Liver (tissue), 9 donors: Measurements from ENCODE around the gene ADPRH. TPM values are rescaled to one million over a fixed set of nuclear protein-coding genes. Genes with fewer than 3 reads are reported as not detected.

Source experiments
- DNase-seq: peaks from one replicate; pipeline ENCODE4 v3.0.0-alpha.2; 2017; ENCODE audit warnings: low spot score
- H3K27ac ChIP-seq, 2 donors: one replicate each; pipeline ENCODE4 v1.7.0; 2013; ENCODE audit warnings: inconsistent platforms in 2 of 2, low read length in 2 of 2, control low read depth in 1 of 2, low read depth in 1 of 2, mild to moderate bottlenecking in 1 of 2
- H3K27me3 ChIP-seq, 4 donors: one replicate each; pipeline versions ENCODE4 v1.6.1 to v1.7.0; 2013; ENCODE audit warnings: low read length in 3 of 4, inconsistent platforms in 1 of 4, mild to moderate bottlenecking in 1 of 4, moderate library complexity in 1 of 4; ENCODE audit not compliant: control insufficient read depth in 4 of 4, insufficient read depth in 4 of 4
- H3K36me3 ChIP-seq, 4 donors: one replicate each; pipeline versions ENCODE4 v1.6.1 to v1.7.0; 2013; ENCODE audit warnings: low read length in 3 of 4, mild to moderate bottlenecking in 3 of 4, low read depth in 1 of 4, moderate library complexity in 1 of 4; ENCODE audit not compliant: control insufficient read depth in 4 of 4, insufficient read depth in 3 of 4
- H3K4me1 ChIP-seq, 4 donors: one replicate each; pipeline versions ENCODE4 v1.6.1 to v1.7.0; 2013; ENCODE audit warnings: low read length in 3 of 4, mild to moderate bottlenecking in 3 of 4, moderate library complexity in 1 of 4; ENCODE audit not compliant: control insufficient read depth in 4 of 4, insufficient read depth in 4 of 4
- H3K4me3 ChIP-seq, 3 donors: one replicate each; pipeline versions ENCODE4 v1.6.1 to v1.7.0; 2013; ENCODE audit warnings: low read length in 3 of 3, control low read depth in 1 of 3, low read depth in 1 of 3, mild to moderate bottlenecking in 1 of 3
- H3K9ac ChIP-seq, 2 donors: one replicate each; pipeline ENCODE4 v1.7.0; 2013; ENCODE audit warnings: low read length in 2 of 2, mild to moderate bottlenecking in 2 of 2, moderate library complexity in 2 of 2, control low read depth in 1 of 2, low read depth in 1 of 2
- H3K9me3 ChIP-seq, 4 donors: one replicate each; pipeline versions ENCODE4 v1.6.1 to v1.7.0; 2013; ENCODE audit warnings: low read length in 3 of 4; ENCODE audit not compliant: control insufficient read depth in 4 of 4
- EGR1 ChIP-seq, 2 donors: IDR thresholded peaks; 2 replicates each; pipeline ENCODE4 v1.6.1; 2016 to 2018; ENCODE audit warnings: antibody characterized with exemption in 2 of 2, low read depth in 2 of 2
- FOXA1 ChIP-seq: IDR thresholded peaks from 2 replicates; pipeline ENCODE4 v1.6.1; 2016; ENCODE audit warnings: antibody characterized with exemption
- FOXA2 ChIP-seq: IDR thresholded peaks from 2 replicates; pipeline ENCODE4 v1.6.1; 2016; ENCODE audit warnings: antibody characterized with exemption
- GABPA ChIP-seq, 2 donors: IDR thresholded peaks in 1 of 2; conservative IDR thresholded peaks in 1 of 2; 2 replicates each; pipeline ENCODE4 v1.6.1; 2016; ENCODE audit warnings: antibody characterized with exemption in 2 of 2, mild to moderate bottlenecking in 1 of 2, moderate library complexity in 1 of 2
- HNF4A ChIP-seq, 2 donors: conservative IDR thresholded peaks; 2 replicates each; pipeline ENCODE4 v1.6.1; 2016; ENCODE audit warnings: antibody characterized with exemption in 2 of 2, mild to moderate bottlenecking in 2 of 2
- HNF4G ChIP-seq: IDR thresholded peaks from 2 replicates; pipeline ENCODE4 v1.6.1; 2016; ENCODE audit warnings: antibody characterized with exemption
- JUND ChIP-seq, 2 donors: IDR thresholded peaks; 2 replicates each; pipeline ENCODE4 v1.6.1; 2016; ENCODE audit warnings: antibody characterized with exemption in 2 of 2
- NR2F2 ChIP-seq: IDR thresholded peaks from 2 replicates; pipeline ENCODE4 v1.6.1; 2016; ENCODE audit warnings: antibody characterized with exemption
- RAD21 ChIP-seq, 2 donors: IDR thresholded peaks; 2 replicates each; pipeline ENCODE4 v1.6.1; 2016; ENCODE audit warnings: antibody characterized with exemption in 2 of 2, mild to moderate bottlenecking in 2 of 2
- RXRA ChIP-seq, 2 donors: IDR thresholded peaks; 2 replicates each; pipeline ENCODE4 v1.6.1; 2017 to 2018; ENCODE audit warnings: antibody characterized with exemption in 2 of 2, mild to moderate bottlenecking in 1 of 2
- SP1 ChIP-seq: IDR thresholded peaks from 2 replicates; pipeline ENCODE4 v1.6.1; 2018; ENCODE audit warnings: antibody characterized with exemption, mild to moderate bottlenecking
- TAF1 ChIP-seq: conservative IDR thresholded peaks from 2 replicates; pipeline ENCODE4 v1.6.1; 2016; ENCODE audit warnings: antibody characterized with exemption, mild to moderate bottlenecking
- YY1 ChIP-seq: IDR thresholded peaks from 2 replicates; pipeline ENCODE4 v1.6.1; 2016; ENCODE audit warnings: antibody characterized with exemption, mild to moderate bottlenecking
- WGBS: extraction: QIAGEN DNeasy Blood & Tissue Kit; methylation state at CpG from one replicate; pipeline ENCODE4 v1.1.7; 2013; 5-methylcytosine and 5-hydroxymethylcytosine counted together
- polyA plus RNA-seq, 2 donors: library from polyadenylated mRNA; stranded (reverse) in 1 of 2; unstranded in 1 of 2; fragments of 200-250 nt in 1 of 2; fragments of >200 nt in 1 of 2; fragmentation: Nextera tagmentation in 1 of 2; extraction: Ambion mirVana in 1 of 2; gene quantifications; one replicate each; pipeline versions ENCODE4 v1.2.1 to v1.2.3, GENCODE V29; 2013 to 2015
- total RNA-seq, 2 donors: library from RNA; depleted of rRNA; stranded (reverse); fragments of >200 nt; gene quantifications; one replicate each; pipeline ENCODE4 v1.2.3, GENCODE V29; 2014
- TF ChIP-seq, protein P1 (sequence below): IDR thresholded peaks from 2 replicates; pipeline ENCODE4 v1.6.1; 2016; ENCODE audit warnings: antibody characterized with exemption
- TF ChIP-seq, protein P2 (sequence below): IDR thresholded peaks from 2 replicates; pipeline ENCODE4 v1.6.1; 2016; ENCODE audit warnings: antibody characterized with exemption
- TF ChIP-seq, protein P3 (sequence below): IDR thresholded peaks from 2 replicates; pipeline ENCODE4 v1.6.1; 2016; ENCODE audit warnings: antibody characterized with exemption
- donor health status: healthy.
- donor health status: healthy.
- donor health status: healthy.
- donor health status: healthy.
- donor health status: healthy.

ADPRH gene
- total and polyA plus RNA-seq, 4 donors: 0.89 to 3.8 (median 2.4) TPM

DNA sequence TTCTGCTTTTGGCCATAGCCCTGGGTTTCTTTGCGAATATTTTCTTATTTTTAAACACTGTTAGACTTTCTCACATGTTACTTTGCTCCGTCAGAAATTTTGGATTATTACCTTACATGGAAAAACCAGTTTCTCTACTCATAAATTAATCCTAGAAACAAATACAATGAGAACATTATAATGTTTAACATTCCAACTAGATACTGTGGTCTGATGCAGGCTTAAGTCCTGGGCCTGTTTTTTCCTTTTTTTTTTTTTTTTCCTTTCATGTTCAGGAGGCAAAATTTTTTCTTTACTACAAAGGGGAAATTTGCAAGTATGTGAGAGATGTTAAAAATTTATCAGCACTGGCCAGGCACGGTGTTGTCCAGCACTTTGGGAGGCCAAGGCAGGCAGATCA lies 52.2 kb downstream of the ADPRH start:
- no peaks in the 10 kb centered on the region for H3K9me3 ChIP-seq
- no peak overlapping the region for H3K4me3 ChIP-seq
- no peak overlapping the region for H3K9ac ChIP-seq
- H3K27ac ChIP-seq: no peak overlapping the region
- 87% methylated on average over 3 of the region's 3 CpGs for WGBS
- no peak for TF ChIP-seq GABPA (IDR thresholded peaks at IDR 0.05 in 1 of 2, conservative IDR thresholded peaks at IDR 0.05 in 1 of 2)
- TF ChIP-seq HNF4G: no peak
- no peak for TF ChIP-seq EGR1 (IDR thresholded peaks at IDR 0.05; ENCODE audit: low read depth in 2 of 2)
- no peak for TF ChIP-seq JUND (IDR thresholded peaks at IDR 0.05)
- no peak for TF ChIP-seq FOXA1
- no peak for TF ChIP-seq SP1
- TF ChIP-seq TAF1: no peak
- TF ChIP-seq, protein P1, sequence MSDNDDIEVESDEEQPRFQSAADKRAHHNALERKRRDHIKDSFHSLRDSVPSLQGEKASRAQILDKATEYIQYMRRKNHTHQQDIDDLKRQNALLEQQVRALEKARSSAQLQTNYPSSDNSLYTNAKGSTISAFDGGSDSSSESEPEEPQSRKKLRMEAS: no peak
- TF ChIP-seq FOXA2: no peak
- TF ChIP-seq RAD21 (IDR thresholded peaks at IDR 0.05): no peak
- TF ChIP-seq NR2F2: no peak
- TF ChIP-seq, protein P2, sequence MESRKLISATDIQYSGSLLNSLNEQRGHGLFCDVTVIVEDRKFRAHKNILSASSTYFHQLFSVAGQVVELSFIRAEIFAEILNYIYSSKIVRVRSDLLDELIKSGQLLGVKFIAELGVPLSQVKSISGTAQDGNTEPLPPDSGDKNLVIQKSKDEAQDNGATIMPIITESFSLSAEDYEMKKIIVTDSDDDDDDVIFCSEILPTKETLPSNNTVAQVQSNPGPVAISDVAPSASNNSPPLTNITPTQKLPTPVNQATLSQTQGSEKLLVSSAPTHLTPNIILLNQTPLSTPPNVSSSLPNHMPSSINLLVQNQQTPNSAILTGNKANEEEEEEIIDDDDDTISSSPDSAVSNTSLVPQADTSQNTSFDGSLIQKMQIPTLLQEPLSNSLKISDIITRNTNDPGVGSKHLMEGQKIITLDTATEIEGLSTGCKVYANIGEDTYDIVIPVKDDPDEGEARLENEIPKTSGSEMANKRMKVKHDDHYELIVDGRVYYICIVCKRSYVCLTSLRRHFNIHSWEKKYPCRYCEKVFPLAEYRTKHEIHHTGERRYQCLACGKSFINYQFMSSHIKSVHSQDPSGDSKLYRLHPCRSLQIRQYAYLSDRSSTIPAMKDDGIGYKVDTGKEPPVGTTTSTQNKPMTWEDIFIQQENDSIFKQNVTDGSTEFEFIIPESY: no peak
- no peaks in the 10 kb centered on the region for H3K27me3 ChIP-seq
- H3K36me3 ChIP-seq: peaks cover 0 to under 1% (median 0%) of the 10 kb centered on the region in 4 donors
- H3K4me1 ChIP-seq: no peaks in the 10 kb centered on the region
- DNase-seq: no peak

DNA sequence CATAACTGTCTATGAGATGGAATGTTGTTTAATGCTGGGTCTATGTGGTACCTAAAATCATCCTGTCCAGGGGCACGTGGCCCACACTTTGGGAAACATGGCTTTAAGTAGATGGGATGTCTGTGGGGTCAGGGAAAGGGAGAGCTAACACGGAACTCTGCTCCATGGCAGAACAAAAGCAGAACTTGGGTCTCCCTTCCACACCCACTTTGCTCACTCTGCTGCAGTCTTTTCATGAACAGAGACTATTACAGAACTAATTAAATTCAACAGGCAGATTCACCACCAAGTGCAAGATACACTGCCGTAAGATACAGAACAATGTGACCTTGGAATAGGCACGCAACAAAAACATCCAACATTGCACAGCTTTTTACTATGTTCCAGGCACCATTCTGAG lies 52.9 kb downstream of the ADPRH start:
- Histone ChIP-seq H3K36me3 (no peaks in the 10 kb centered on the region), H3K27ac (no peak overlapping the region), H3K4me3 (no peak overlapping the region), H3K9ac (no peak overlapping the region), H3K27me3 (no peaks in the 10 kb centered on the region), H3K9me3 (no peaks in the 10 kb centered on the region), H3K4me1 (no peaks in the 10 kb centered on the region)
- 90% methylated on average over 4 of the region's 4 CpGs for WGBS
- no peak for DNase-seq
- TF ChIP-seq TAF1 (no peak), GABPA (IDR thresholded peaks at IDR 0.05 in 1 of 2, conservative IDR thresholded peaks at IDR 0.05 in 1 of 2) (no peak), HNF4G (no peak), HNF4A (conservative IDR thresholded peaks at IDR 0.05) (no peak), JUND (IDR thresholded peaks at IDR 0.05) (no peak), FOXA1 (no peak), RXRA (IDR thresholded peaks at IDR 0.05) (no peak), YY1 (no peak), FOXA2 (no peak), SP1 (no peak)
- TF ChIP-seq, protein P1: no peak
- TF ChIP-seq, protein P2: no peak
- TF ChIP-seq, protein P3, sequence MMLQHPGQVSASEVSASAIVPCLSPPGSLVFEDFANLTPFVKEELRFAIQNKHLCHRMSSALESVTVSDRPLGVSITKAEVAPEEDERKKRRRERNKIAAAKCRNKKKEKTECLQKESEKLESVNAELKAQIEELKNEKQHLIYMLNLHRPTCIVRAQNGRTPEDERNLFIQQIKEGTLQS: no peak
